Thymus (tissue), 14 donors: ENCODE results near the gene CHEK2. TPM values are rescaled to one million over a fixed set of nuclear protein-coding genes. Genes with fewer than 3 reads are reported as not detected.

Experiments
- DNase-seq, 9 donors: peaks; one replicate each; pipeline ENCODE4 v3.0.0-alpha.2; 2013; ENCODE audit warnings: low spot score in 9 of 9, low read depth in 6 of 9, missing footprints in 1 of 9
- H3K27ac ChIP-seq, 2 donors: one replicate each; pipeline ENCODE4 v1.5.1; 2013; ENCODE audit warnings: control low read depth in 1 of 2, low read depth in 1 of 2, low read length in 1 of 2, mild to moderate bottlenecking in 1 of 2, moderate library complexity in 1 of 2
- H3K27me3 ChIP-seq, 2 donors: one replicate each; pipeline ENCODE4 v1.5.1; 2013; ENCODE audit warnings: low read length in 1 of 2; ENCODE audit not compliant: control insufficient read depth in 2 of 2, insufficient read depth in 1 of 2
- H3K36me3 ChIP-seq, 2 donors: one replicate each; pipeline ENCODE4 v1.5.1; 2013; ENCODE audit warnings: low read length in 1 of 2, mild to moderate bottlenecking in 1 of 2, moderate library complexity in 1 of 2; ENCODE audit not compliant: control insufficient read depth in 2 of 2, insufficient read depth in 2 of 2
- H3K4me1 ChIP-seq, 2 donors: one replicate each; pipeline ENCODE4 v1.5.1; 2013; ENCODE audit warnings: low read length in 2 of 2; ENCODE audit not compliant: control insufficient read depth in 2 of 2, insufficient read depth in 2 of 2
- H3K4me3 ChIP-seq, 2 donors: one replicate each; pipeline ENCODE4 v1.5.1; 2013; ENCODE audit warnings: low read length in 2 of 2, control low read depth in 1 of 2, mild to moderate bottlenecking in 1 of 2
- H3K9me3 ChIP-seq, 2 donors: one replicate each; pipeline ENCODE4 v1.5.1; 2013; ENCODE audit warnings: low read length in 1 of 2, mild to moderate bottlenecking in 1 of 2; ENCODE audit not compliant: control insufficient read depth in 2 of 2, insufficient read depth in 1 of 2
- WGBS: extraction: QIAGEN DNeasy Blood & Tissue Kit; methylation state at CpG from one replicate; pipeline ENCODE4 v1.1.7; 2013; 5-methylcytosine and 5-hydroxymethylcytosine counted together
- long read RNA-seq, 10 donors: transcript quantifications; one replicate each; lab custom pipeline, GENCODE V29; 2026
- polyA plus RNA-seq: library from polyadenylated mRNA; stranded (reverse); fragments of 200-250 nt; gene quantifications from one replicate; pipeline ENCODE4 v1.2.3, GENCODE V29; 2013
- total RNA-seq: library from RNA; stranded (reverse); fragments of 120-200 nt; gene quantifications from one replicate; pipeline ENCODE4 v1.2.4, GENCODE V29; 2013
- donor health status: healthy.

Gene CHEK2
- total RNA-seq (17.0 TPM), polyA plus RNA-seq (30.8 TPM)
- long read RNA-seq, donor 1, partial matches to known transcripts = 5 of 5 reads
- long read RNA-seq, donor 1, other reads (novel, unspliced or antisense) = 0 of 5 reads
- long read RNA-seq, donor 2, transcript CHEK2-208 (15 exons, 1,844 nt) = major isoform, 10 of 41 reads
- long read RNA-seq, donor 2, partial matches to known transcripts = 29 of 41 reads
- long read RNA-seq, donor 2, other reads (novel, unspliced or antisense) = 0 of 41 reads
- long read RNA-seq, donor 3, transcript CHEK2-208 (15 exons, 1,844 nt) = major isoform, 6 of 27 reads
- long read RNA-seq, donor 3, partial matches to known transcripts = 18 of 27 reads
- long read RNA-seq, donor 3, other reads (novel, unspliced or antisense) = 0 of 27 reads
- long read RNA-seq, donor 4, partial matches to known transcripts = 6 of 8 reads
- long read RNA-seq, donor 4, other reads (novel, unspliced or antisense) = 0 of 8 reads
- long read RNA-seq, donor 5, transcript CHEK2-208 (15 exons, 1,844 nt) = major isoform, 5 of 47 reads
- long read RNA-seq, donor 5, partial matches to known transcripts = 24 of 47 reads
- long read RNA-seq, donor 5, other reads (novel, unspliced or antisense) = 16 of 47 reads
- long read RNA-seq, donor 6, partial matches to known transcripts = 9 of 12 reads
- long read RNA-seq, donor 6, other reads (novel, unspliced or antisense) = 0 of 12 reads
- long read RNA-seq, donor 7, partial matches to known transcripts = 0 of 6 reads
- long read RNA-seq, donor 7, other reads (novel, unspliced or antisense) = 5 of 6 reads
- long read RNA-seq, donor 8, partial matches to known transcripts = 0 of 1 reads
- long read RNA-seq, donor 8, other reads (novel, unspliced or antisense) = 0 of 1 reads
- long read RNA-seq, donor 9, partial matches to known transcripts = 5 of 7 reads
- long read RNA-seq, donor 9, other reads (novel, unspliced or antisense) = 0 of 7 reads
- long read RNA-seq, donor 10, partial matches to known transcripts = 7 of 12 reads
- long read RNA-seq, donor 10, other reads (novel, unspliced or antisense) = 0 of 12 reads

- Histone ChIP-seq H3K4me1 (peaks cover 0 to 17% of the 10 kb centered on the region in 2 donors), H3K4me3 (peak within 1 kb of the TSS; percentile 76 to 95), H3K27ac (peak within 1 kb of the TSS; percentile 95 to 96), H3K36me3 (peaks cover 12 to 22% of the 10 kb centered on the region in 2 donors), H3K9me3 (no peaks in the 10 kb centered on the region), H3K27me3 (no peaks in the 10 kb centered on the region)
- WGBS = under 1% methylated on average over 54 of the region's 54 CpGs
- peak; percentile 95 to 99 (median 97) for DNase-seq
Observed at GRCh38 chr22:28741785-28742561, at the start of gene CHEK2, which contains the start of gene HSCB. Gene CHEK2, minus strand, starts transcription at chr22:28741820. Its CDS starts 7,099 bp downstream, at chr22:28734721. Gene HSCB, plus strand, starts transcription at chr22:28742039. Its CDS starts 57 bp downstream, at chr22:28742096.

GRCh38 chr22:28791124-28791523, 49.5 kb upstream of the CHEK2 start:
- Histone ChIP-seq H3K4me3 (no peak overlapping the region), H3K27me3 (no peaks in the 10 kb centered on the region), H3K36me3 (peaks cover 25 to 51% of the 10 kb centered on the region in 2 donors), H3K27ac (peak overlapping the region in 1 of 2 donors; percentile 71), H3K4me1 (peaks cover 14 to 34% of the 10 kb centered on the region in 2 donors), H3K9me3 (peaks cover 0 to 3% of the 10 kb centered on the region in 2 donors)
- 99% methylated on average over 5 of the region's 5 CpGs for WGBS
- DNase-seq = no peak

GRCh38 chr22:28788601-28789000, 47.0 kb upstream of the CHEK2 start:
- H3K27me3 ChIP-seq = no peaks in the 10 kb centered on the region
- no peak overlapping the region for H3K4me3 ChIP-seq
- peaks cover 26 to 51% of the 10 kb centered on the region in 2 donors for H3K36me3 ChIP-seq
- 96% methylated on average over 3 of the region's 3 CpGs for WGBS
- DNase-seq = no peak
- H3K4me1 ChIP-seq = peaks cover 9 to 23% of the 10 kb centered on the region in 2 donors
- H3K9me3 ChIP-seq = peaks cover 0 to 3% of the 10 kb centered on the region in 2 donors
- H3K27ac ChIP-seq = no peak overlapping the region

GRCh38 chr22:28783786-28784671, 42.4 kb upstream of the CHEK2 start:
- no peak for DNase-seq
- Histone ChIP-seq H3K4me1 (no peaks in the 10 kb centered on the region), H3K9me3 (no peaks in the 10 kb centered on the region), H3K27me3 (no peaks in the 10 kb centered on the region), H3K27ac (no peak overlapping the region), H3K36me3 (peaks cover 47 to 73% of the 10 kb centered on the region in 2 donors), H3K4me3 (no peak overlapping the region)
- WGBS = 92% methylated on average over 4 of the region's 4 CpGs

GRCh38 chr22:28780296-28780695, 38.7 kb upstream of the CHEK2 start:
- Histone ChIP-seq H3K9me3 (no peaks in the 10 kb centered on the region), H3K36me3 (peaks cover 49 to 64% of the 10 kb centered on the region in 2 donors), H3K27me3 (no peaks in the 10 kb centered on the region), H3K4me3 (no peak overlapping the region), H3K4me1 (peaks cover 0 to 2% of the 10 kb centered on the region in 2 donors), H3K27ac (no peak overlapping the region)
- WGBS = 100% methylated on average over 1 of the region's 1 CpG
- no peak for DNase-seq

- Histone ChIP-seq H3K36me3 (peaks cover 45 to 61% of the 10 kb centered on the region in 2 donors), H3K27ac (no peak overlapping the region), H3K4me3 (no peak overlapping the region), H3K4me1 (peaks cover 0 to 2% of the 10 kb centered on the region in 2 donors), H3K9me3 (no peaks in the 10 kb centered on the region), H3K27me3 (no peaks in the 10 kb centered on the region)
- 98% methylated on average over 5 of the region's 5 CpGs for whole genome bisulfite sequencing
- no peak for DNase-seq
Observed at GRCh38 chr22:28779833-28780232, 38.2 kb upstream of the CHEK2 start.

- peaks cover 8 to 9% of the 10 kb centered on the region in 2 donors for H3K4me1 ChIP-seq
- H3K4me3 ChIP-seq = no peak overlapping the region
- peaks cover 12 to 21% of the 10 kb centered on the region in 2 donors for H3K36me3 ChIP-seq
- DNase-seq = no peak
- peaks cover 0 to under 1% of the 10 kb centered on the region in 2 donors for H3K9me3 ChIP-seq
- no peaks in the 10 kb centered on the region for H3K27me3 ChIP-seq
- H3K27ac ChIP-seq = no peak overlapping the region
- 98% methylated on average over 1 of the region's 1 CpG for WGBS
Observed at GRCh38 chr22:28774378-28774777, 32.8 kb upstream of the CHEK2 start.
